Measurements from ENCODE around the gene CASD1.

DNA sequence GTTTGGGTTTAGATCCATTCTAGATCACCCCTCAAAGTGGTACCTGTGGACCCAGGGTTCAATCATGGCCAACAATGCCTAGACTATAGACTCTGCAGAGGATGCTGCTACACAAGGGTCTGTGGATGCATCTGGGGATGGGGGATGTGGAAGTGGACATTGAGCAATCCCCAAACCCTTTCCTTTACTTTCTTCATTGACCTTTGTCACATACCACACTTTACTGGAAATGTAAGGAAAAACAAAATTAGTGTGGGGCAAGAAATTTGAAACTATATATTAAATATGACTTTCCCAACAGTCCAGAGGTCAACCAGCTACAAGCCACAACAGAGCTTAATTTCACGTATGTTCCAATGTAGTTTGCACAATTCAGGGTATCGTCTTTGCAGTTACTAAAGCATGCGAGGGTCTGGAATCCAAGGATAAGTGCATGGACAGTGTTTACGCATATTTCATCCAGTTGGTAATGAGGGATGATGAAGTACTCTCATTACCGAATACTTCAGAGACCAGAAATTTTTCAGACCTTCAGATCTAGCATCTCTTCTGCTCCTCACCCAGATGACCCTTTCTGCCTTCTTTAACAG, 33.3 kb upstream of the CASD1 start:
- TF ChIP-seq, protein P1, sequence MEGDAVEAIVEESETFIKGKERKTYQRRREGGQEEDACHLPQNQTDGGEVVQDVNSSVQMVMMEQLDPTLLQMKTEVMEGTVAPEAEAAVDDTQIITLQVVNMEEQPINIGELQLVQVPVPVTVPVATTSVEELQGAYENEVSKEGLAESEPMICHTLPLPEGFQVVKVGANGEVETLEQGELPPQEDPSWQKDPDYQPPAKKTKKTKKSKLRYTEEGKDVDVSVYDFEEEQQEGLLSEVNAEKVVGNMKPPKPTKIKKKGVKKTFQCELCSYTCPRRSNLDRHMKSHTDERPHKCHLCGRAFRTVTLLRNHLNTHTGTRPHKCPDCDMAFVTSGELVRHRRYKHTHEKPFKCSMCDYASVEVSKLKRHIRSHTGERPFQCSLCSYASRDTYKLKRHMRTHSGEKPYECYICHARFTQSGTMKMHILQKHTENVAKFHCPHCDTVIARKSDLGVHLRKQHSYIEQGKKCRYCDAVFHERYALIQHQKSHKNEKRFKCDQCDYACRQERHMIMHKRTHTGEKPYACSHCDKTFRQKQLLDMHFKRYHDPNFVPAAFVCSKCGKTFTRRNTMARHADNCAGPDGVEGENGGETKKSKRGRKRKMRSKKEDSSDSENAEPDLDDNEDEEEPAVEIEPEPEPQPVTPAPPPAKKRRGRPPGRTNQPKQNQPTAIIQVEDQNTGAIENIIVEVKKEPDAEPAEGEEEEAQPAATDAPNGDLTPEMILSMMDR (conservative IDR thresholded peaks at IDR 0.05; ENCODE audit: low read depth, low read length), result no peak
- no peak for TF ChIP-seq POLR2A (IDR thresholded peaks at IDR 0.05; ENCODE audit: low read depth, low read length)
- TF ChIP-seq FOS (IDR thresholded peaks at IDR 0.05; ENCODE audit: low read depth, low read length), result no peak
- TF ChIP-seq RFX5 (IDR thresholded peaks at IDR 0.05; ENCODE audit: low read depth, low read length), result no peak
- TF ChIP-seq SMC3 (IDR thresholded peaks at IDR 0.05; ENCODE audit: low read depth, low read length), result no peak
- no peak for TF ChIP-seq MAFK (IDR thresholded peaks at IDR 0.05; ENCODE audit: low read depth, low read length)
- TF ChIP-seq RAD21 (IDR thresholded peaks at IDR 0.05; ENCODE audit: low read length), result no peak
- no peak for TF ChIP-seq MAZ (IDR thresholded peaks at IDR 0.05; ENCODE audit: borderline replicate concordance, low read depth, low read length)
- no peak for TF ChIP-seq RCOR1 (IDR thresholded peaks at IDR 0.05; ENCODE audit: insufficient replicate concordance, low read length)
- TF ChIP-seq, protein P2, sequence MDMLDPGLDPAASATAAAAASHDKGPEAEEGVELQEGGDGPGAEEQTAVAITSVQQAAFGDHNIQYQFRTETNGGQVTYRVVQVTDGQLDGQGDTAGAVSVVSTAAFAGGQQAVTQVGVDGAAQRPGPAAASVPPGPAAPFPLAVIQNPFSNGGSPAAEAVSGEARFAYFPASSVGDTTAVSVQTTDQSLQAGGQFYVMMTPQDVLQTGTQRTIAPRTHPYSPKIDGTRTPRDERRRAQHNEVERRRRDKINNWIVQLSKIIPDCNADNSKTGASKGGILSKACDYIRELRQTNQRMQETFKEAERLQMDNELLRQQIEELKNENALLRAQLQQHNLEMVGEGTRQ (IDR thresholded peaks at IDR 0.05; ENCODE audit: low read depth, low read length), result no peak
